Suppressor macrophage (primary cell): ENCODE results near the gene SIPA1L3.
A peak's percentile ranks its signal among the peaks of the same experiment; 100 is the strongest.

ENCODE experiments used
- DNase-seq, 4 experiments: peaks; one replicate each; pipeline ENCODE4 v3.0.0-alpha.2; 2020 to 2022

SIPA1L3 gene

GRCh38 chr19:37980419-37981170 lies 73.6 kb downstream of the SIPA1L3 start:
- DNase-seq: no peak

GRCh38 chr19:37981785-37982475 lies 74.9 kb downstream of the SIPA1L3 start:
- no peak for DNase-seq

DNA sequence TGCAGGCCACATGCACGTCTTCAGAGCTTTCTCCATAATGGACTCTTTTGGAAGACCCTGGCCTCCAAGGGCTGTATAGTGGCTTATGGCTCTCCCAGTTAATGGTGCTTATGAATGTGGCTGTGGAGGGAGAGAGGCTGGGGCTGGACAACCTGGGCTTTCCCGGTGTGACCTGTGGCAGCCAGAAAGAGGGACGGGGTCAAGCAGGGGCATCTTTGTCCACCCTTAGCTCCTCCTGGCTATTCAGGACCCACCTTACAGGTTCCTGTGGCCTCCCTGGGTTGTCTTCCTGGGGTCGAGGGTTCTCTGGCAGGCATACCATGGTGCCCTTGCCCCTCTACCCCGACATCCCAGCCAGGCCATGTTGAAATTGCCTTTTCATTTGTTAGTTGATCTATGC lies 75.6 kb downstream of the SIPA1L3 start:
- no peak for DNase-seq

DNA sequence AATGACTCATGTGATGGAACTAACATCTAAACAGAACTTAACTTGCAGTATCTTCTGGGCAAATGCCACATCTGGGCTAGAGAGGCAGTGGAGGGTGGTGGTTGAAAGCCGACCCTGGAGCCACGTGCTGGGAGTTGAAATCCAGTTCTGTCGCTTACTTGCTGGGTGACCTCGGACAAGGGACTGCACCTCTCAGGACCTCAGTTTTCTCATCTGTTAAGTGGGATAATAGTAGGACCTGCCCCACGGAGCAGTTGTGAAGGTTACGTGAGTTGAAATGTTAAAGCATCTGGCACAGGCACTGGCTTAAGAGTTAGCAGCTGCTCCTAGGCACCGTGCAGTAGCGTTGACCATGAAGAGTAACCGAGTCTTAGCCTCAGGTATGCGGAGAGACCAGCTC lies 76.1 kb downstream of the SIPA1L3 start:
- DNase-seq: no peak

- DNase-seq: no peak
Observed at GRCh38 chr19:37983916-37984315, 76.9 kb downstream of the SIPA1L3 start.

GRCh38 chr19:37986048-37986750 lies 79.2 kb downstream of the SIPA1L3 start:
- peak in 3 of 4 experiments; percentile 11 to 24 (median 14) for DNase-seq

DNA sequence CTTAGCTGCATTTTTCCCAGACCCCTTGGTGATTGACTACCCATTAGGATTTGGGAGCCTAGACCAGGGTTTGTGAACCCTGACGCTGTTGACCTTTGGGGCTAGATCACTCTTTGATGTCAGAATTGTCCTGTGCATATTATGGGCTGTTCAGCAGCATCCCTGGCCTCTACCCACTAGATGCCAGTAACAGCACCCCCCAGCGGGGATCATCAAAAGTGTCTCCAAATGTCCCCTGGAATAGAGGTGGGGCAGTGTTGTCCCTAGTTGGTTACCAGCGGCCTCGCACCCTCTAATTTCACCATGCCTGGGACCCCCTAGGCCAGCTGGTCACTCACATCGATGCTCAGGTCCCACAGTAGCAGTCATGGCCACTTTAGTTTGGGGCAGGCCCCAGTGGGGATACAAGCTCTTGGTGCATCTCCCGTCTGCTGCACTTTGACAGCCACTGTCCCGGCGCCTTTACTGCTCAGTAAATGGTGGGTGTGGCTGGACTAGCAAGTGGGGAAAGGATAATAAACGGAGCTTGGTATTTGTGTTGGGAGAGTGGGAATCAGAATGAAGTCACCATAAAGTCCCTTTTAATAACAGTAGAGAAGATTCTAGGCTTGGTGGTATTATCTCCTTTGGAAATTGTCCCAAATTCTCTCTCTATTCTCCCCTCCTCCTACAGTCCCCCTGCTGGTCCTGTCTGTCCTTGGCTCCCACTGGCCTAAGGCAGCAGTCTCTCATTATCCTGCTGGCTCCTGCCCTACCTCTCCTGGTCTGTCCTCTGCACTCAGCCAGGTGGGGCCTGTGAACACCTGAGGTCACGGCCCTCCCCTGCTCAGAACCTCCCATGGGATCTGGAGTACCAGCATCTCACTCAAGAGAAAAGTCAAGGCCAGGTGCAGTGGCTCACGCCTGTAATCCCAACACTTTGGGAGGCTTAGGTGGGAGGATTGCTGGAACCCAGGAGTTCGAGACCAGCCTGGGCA lies 80.6 kb downstream of the SIPA1L3 start:
- no peak for DNase-seq

DNA sequence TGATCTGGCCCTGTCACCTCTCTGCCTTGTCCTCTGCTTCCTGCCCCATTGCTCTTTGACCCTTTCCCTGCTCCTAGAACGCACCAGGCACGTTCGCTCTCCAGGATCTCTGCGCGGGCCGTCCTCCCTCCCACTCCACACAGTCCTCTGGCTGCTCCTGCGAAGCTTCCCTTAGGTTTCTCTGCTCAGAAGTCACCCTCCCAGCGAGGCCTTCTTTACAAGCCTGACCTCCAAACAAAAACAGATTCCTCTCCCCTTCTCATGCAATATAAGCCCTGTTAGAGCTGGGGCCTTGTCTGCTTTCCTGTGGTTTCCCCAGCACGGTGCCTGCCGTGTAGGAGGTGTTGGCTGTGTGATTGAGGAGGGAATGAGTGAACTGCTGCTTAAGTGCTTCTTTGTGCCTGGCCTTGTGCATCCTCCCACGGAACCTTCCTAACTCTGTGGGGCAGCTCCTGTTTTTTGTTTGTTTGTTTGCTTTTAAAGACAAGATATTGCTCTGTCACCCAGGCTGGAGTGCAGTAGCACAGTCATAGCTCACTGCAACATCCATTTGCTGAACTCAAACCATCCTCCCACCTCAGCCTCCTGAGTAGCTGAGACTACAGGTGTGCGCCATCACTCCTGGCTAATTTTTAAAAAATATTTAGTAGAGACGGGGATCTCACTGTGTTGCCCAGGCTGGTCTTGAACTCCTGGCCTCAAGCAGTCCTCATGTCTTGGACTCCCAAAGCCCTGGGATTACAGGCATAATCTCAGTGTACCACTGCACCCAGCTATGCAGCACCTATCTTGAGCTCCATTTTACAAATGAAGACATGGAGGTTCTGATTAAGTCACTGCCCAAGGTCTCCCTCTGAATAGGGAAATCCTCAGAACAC lies 82.0 kb downstream of the SIPA1L3 start:
- DNase-seq: no peak

- DNase-seq: no peak
Observed at GRCh38 chr19:37989855-37990254, 82.8 kb downstream of the SIPA1L3 start.

- DNase-seq: no peak
Observed at GRCh38 chr19:37990362-37990761, 83.4 kb downstream of the SIPA1L3 start.

GRCh38 chr19:37991176-37991835 lies 84.3 kb downstream of the SIPA1L3 start:
- DNase-seq: no peak

DNA sequence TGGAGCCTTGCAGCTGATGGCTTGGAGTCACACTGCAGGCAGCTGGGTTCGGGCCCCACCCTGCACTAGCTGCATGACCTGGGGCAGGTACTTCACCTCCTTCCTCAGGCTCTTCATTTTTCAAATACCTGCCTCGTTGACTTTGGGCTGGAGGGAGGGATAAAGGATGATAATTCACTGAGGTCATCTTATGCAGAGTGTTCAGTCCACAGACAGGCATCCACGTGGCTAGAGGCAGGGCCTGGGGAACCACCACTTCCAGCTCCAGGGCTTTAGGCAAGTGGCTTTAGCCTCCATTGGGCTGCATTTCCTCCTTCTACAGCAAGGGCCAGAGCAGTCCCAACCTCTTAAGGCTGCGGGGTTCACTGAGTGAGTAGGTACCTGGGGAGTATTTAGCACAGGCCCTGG lies 84.8 kb downstream of the SIPA1L3 start:
- DNase-seq: peak in 3 of 4 experiments; percentile 34 to 68 (median 57)

GRCh38 chr19:37992761-37993160 lies 85.8 kb downstream of the SIPA1L3 start:
- DNase-seq: no peak

GRCh38 chr19:37994823-37995130 lies 87.8 kb downstream of the SIPA1L3 start:
- DNase-seq: no peak

GRCh38 chr19:37995346-37995745 lies 88.3 kb downstream of the SIPA1L3 start:
- DNase-seq: no peak

GRCh38 chr19:37997911-37998344 lies 90.9 kb downstream of the SIPA1L3 start:
- no peak for DNase-seq

GRCh38 chr19:37998801-37999308 lies 91.8 kb downstream of the SIPA1L3 start:
- no peak for DNase-seq

DNA sequence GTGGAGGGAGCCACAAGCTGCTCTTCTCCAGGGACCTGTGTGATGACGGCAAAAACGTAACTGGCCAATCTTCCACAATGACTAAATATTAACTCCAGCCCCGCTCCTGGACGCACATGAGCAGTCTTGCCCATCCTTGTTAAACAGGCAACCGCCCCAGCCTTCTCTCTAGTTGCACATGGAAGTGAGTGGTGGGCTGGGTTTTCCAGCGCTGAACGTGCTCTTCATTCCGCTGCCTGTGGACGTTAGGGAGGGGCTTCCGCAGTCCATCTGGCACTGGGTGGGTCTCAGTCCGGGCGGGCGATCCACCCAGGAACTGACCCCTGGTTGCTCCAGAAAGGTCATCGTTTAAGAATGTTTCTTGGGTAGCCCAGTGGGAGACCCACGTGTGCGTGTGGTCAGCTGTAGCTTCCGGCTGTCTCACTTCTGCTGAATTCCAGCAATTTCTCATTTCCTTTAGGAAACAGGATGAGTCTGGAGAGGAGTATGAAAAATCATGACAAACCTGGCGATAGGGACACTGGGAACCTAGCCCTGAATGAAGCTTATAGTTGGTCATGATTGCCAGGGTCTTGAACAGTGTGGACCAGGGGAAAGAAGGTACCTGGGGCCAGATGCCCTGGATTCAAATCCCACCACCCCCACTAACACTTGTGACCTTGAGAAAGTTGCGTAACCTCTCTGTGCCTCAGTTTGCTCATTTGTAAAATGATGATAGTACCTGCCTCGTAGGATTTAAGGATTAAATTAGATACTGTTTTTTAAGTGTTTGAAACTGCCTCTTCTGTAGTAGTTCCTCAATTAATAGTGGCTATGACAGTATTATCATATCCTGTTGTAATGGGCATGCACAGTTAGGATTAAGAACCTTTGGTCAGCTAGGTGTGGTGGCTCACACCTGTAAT lies 92.6 kb downstream of the SIPA1L3 start:
- DNase-seq: no peak

- no peak for DNase-seq
Observed at GRCh38 chr19:38001158-38001781, 94.3 kb downstream of the SIPA1L3 start.
